SH-SY5Y (cell line): ENCODE results near the gene PLA2G7.

Experiments used
- GATA2 ChIP-seq: IDR thresholded peaks from 2 replicates; pipeline ENCODE4 v1.6.1; 2011; ENCODE audit warnings: mild to moderate bottlenecking, low read depth, low read length
- GATA3 ChIP-seq: IDR thresholded peaks from 2 replicates; pipeline ENCODE4 v1.6.1; 2011; ENCODE audit warnings: low read depth, mild to moderate bottlenecking, low read length, moderate library complexity

Gene PLA2G7

GRCh38 chr6:46757214-46757596 is 22.0 kb upstream of the PLA2G7 start:
- TF ChIP-seq GATA3 (no peak), GATA2 (no peak)

GRCh38 chr6:46756469-46757213 is 21.5 kb upstream of the PLA2G7 start:
- TF ChIP-seq GATA2, result no peak
- TF ChIP-seq GATA3, result no peak

GRCh38 chr6:46755865-46756264 is 20.7 kb upstream of the PLA2G7 start:
- TF ChIP-seq GATA2 (no peak), GATA3 (no peak)

- no peak for TF ChIP-seq GATA2
- TF ChIP-seq GATA3, result no peak
These were observed 16.5 kb upstream of the PLA2G7 start for GRCh38 chr6:46751658-46752057.

- no peak for TF ChIP-seq GATA3
- TF ChIP-seq GATA2, result no peak
These were observed 14.6 kb upstream of the PLA2G7 start for GRCh38 chr6:46749731-46750130.

GRCh38 chr6:46748940-46749503 is 13.8 kb upstream of the PLA2G7 start:
- TF ChIP-seq GATA3 (no peak), GATA2 (no peak)

- no peak for TF ChIP-seq GATA2
These were observed 11.5 kb upstream of the PLA2G7 start, which contains the start of gene ANKRD66 for GRCh38 chr6:46746696-46747095. Gene ANKRD66, plus strand, starts transcription at chr6:46746933. Its CDS starts 5,016 bp downstream, at chr6:46751949.

GRCh38 chr6:46745973-46746372 is 10.8 kb upstream of the PLA2G7 start:
- no peak for TF ChIP-seq GATA3
- TF ChIP-seq GATA2, result no peak

- no peak for TF ChIP-seq GATA2
- TF ChIP-seq GATA3, result no peak
These were observed 8.4 kb upstream of the PLA2G7 start for GRCh38 chr6:46743425-46744158.

GRCh38 chr6:46741910-46742309 is 6.7 kb upstream of the PLA2G7 start:
- TF ChIP-seq GATA3 (no peak), GATA2 (no peak)

GRCh38 chr6:46741482-46741881 is 6.3 kb upstream of the PLA2G7 start:
- TF ChIP-seq GATA2 (no peak), GATA3 (no peak)

GRCh38 chr6:46736906-46737305 is 1.7 kb upstream of the PLA2G7 start:
- TF ChIP-seq GATA2 (no peak), GATA3 (no peak)

GRCh38 chr6:46735720-46736031 is 501 bp upstream of the PLA2G7 start:
- no peak for TF ChIP-seq GATA2
- TF ChIP-seq GATA3, result no peak

- TF ChIP-seq GATA3 (no peak), GATA2 (no peak)
These were observed 1.8 kb downstream of the PLA2G7 start for GRCh38 chr6:46733341-46733801.
